DMS53 treated with DMSO at 0.1 percent for 48 hours (cell line): ENCODE data around the gene DPEP2.

Experiments used
- DNase-seq: peaks from one replicate; lab custom pipeline; 2025; ENCODE audit not compliant: unreplicated experiment; lab: John Stamatoyannopoulos, UW

Gene DPEP2

DNA sequence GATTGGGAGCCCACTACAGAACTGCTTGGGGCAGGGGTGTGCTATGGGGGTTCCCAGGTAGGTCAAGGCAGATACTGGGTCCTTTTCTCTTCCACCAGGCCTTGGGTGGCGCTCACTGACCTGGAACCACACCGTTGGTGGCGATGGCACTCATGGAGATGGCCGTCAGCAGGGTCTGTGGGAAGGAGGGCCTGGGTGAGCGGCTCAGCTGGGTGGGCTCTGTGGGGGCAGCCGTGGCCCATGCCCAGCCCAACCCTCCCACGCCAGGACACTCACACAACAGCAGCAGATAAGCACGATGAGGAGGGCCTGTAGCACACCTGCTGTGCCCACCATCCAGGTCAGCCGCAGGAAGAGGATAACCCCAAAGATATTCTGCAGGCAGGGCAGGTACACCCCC is 41.7 kb downstream of the DPEP2 start:
- DNase-seq: no peak

DNA sequence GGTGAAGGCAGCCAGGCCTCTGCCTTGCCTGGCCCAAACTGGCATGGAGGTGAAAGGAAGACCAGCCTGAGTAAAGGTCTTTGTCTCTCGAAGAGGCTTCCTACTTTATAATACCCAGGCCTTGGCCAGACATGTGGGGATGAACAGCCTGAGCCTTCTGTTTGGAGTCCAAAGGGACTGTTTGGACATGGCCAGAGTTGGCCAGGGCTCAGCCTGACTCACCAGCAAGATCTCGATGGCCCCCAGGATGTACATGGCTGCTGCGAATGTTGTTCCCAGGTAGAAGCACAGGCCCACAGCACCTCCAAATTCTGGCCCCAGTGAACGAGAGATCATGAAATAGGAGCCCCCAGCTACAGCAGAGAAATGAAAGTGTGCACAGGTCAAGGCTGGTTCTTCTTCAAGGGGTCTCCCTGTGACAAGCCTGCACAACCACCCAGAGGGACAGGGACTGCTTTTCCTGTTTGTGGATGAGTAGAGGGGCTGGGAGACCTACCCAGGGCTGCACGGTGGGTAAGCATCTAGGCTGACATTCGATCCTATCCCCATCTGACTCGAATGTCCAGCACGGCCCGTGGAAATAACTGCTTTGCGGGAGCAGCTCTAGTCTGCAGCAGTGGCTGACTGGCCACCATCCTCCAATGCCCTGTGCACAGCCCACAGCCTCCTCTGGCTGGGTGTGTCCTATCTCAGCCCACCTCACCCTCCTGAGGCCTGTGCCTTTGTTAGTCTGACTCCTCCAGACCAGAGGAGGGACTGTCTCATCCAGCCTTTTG is 44.7 kb downstream of the DPEP2 start:
- no peak for DNase-seq

DNA sequence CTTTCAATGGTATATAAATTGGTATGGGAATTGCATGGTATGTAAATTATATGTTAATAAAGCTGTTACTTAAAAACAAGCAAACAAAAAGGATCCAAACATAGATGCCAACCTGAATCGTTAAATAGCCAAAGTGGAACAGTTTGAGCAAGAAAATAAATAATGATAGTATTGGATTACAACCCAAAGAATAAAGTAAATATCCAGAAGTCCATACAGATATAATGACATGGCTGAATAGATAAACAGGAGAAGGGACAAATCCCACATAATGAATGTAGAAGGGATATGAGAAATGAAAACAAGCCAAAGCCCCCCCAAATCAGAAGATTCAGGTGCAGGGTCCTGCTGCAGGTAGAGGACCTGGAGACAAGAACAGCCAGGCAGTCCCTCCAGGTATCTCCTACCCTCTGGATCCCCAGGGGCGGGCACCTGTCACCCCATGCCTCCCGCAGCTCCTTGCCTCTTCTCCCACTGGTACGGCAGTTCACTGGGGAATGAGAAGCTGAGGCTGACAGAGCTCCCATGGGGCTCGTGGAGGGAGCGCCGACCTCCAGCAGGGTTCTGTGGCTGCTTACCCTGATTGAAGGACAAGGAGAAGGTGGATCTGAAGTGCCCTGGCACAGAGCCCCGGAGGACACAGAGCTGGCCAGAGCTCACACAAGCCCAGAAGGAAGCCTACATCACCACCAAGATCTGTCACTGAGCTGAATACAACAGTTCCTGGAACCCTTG is 45.5 kb downstream of the DPEP2 start:
- DNase-seq: no peak

DNA sequence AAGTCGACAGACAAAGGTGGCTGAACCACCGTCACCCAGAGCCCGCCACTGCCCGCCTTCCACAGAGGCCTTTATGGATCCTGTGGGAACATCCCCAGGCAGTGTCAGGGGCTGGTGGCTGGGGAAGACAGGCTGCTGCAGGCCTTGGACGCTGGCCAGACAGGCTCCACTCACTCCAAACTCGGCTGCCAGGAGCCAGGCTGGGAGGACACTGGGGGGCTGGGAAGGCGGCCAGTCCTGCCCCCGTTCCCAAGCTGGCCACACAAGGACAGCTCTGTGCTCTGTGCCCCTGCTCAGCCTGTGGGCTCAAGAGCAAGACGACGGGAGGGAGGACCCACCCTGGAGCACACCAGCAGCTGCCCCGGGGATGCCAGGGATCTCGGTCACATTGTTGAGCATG is 47.8 kb downstream of the DPEP2 start:
- DNase-seq: no peak

DNA sequence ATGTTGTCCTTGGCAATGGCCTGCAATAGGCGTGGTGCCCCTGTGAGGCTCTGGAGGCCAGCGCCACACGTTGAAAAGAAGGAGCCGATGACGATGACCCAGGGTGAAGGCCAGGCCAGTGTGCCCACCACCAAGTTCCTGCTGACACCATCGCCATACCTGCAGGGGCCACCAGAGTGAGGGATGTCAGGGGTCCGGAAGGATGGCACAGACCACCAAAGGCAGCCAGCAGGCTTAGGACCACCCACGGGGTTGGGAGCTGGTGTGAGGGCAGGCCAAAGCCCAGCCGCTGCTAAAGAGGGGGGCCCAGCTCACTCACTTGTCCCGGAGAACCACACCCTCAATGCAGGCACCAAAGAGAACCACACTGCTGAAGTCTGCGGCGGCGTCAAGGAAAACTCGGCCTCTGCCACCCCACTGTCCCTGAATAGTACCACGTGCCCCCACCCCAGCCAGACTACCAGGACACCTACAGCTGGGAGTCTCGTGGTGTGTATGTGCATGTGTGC is 48.9 kb downstream of the DPEP2 start:
- no peak for DNase-seq

DNA sequence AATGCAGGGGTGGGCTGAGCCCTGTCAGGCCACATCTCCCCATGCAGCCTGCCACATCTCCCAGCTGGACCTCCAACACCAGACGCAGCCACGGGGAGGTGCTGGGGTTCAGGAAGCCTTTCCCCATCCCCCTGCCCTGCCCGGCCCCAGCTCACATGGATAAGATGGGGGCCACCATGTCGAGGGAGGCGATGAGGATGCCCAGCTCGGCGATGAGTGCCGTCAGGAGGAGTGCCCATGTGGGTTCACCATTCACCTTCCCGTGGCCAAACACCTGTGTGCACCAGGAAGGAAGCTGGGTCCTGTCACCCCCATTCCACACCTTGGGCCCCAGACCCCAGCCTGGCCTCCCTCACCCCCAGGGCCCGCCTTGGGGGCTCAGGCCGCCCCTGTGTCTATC is 49.6 kb downstream of the DPEP2 start:
- no peak for DNase-seq

DNA sequence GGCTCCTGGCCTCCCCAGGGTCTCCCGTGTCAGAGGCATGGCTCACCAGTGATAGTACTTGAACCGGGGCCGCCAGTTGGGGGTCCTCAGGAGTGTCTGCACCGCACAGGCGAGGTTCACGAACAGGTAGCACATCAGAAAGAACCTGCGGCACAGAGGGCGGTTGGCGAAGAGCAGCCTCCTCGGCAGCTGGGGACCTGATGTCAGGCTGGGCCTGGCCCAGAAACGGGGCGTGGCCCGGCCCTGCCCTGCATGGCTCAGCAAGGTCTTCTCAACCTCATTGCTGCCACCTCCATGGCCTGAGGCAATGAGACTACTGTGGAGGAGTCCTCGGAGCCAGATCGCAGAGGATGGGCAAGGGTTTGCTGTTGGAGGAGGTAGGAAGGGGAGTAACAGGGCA is 51.3 kb downstream of the DPEP2 start:
- DNase-seq: no peak

DNA sequence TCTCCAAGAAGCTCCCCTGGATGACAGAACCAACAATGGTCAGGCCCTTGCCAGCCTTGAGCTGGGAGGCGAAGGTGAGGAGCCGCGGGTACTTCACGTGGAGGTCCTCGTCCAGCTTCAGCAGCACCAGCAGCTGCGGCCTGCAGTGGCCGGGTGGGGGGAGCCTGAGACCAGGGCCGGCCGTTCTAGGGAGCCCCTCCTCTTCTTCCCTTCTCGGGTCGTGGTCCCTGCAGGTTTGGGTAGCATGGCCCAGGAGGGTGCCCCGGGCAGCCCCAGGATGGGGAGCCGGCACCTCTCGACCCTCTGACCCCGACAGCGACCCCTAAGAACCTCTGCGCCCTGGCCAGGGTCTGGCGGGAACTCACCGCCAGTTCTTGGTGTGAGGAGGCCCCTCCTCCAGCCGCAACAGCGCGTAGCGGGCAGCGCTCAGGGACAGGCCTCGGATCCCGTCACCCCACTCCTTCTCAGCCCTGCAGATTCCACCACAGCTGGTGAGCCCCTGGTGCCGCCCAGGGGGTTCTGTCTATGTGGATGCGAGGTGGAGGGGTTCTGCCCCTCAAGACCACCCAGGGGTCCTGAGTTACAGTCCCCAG is 52.2 kb downstream of the DPEP2 start:
- no peak for DNase-seq

DNA sequence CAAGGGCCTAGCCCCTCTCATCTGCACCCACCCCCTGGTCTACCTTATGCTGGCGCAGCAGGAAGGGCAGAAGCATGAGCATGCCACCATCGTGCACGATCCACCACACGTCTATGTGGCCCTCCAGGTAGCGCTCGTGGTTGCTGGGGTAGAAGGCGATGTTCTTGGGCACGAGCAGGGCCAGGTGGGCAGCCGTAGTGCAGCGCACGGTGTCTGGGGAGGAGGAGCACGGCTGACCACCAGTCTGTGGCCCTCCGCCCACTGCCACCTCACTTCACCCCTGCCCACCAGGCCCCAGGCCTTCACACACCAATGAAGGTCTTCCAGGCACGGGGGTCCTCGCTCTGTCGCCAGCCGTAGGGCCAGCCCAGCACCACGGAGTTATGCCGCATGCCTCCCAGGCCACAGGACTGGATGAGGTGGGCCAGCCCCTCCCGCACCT is 53.1 kb downstream of the DPEP2 start:
- no peak for DNase-seq

DNA sequence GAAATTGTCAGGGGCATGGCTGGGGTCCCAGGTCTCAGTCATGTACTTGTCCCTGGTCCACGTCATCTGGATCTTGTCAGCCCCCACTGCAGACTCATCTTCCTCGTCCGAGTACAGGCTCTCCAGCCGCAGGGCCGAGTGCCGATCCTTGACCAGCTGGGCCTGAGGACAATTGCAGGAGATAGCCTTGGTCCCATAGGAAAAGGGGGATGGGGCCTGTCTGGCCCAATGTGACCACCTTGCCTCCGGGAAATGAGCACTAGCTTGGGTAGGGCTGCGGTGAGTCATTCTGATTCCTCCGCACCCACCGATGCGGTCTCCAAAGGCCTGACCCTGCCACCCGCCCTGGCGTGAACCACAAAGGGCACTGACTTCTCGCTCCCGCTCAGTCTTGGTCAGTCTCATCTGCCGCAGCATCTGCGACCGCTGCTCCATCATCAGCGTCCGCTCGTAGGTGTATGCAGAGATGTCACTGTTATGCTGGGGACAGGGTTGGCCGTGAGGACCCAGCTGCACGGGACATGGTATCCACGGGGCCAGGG is 53.8 kb downstream of the DPEP2 start:
- no peak for DNase-seq

DNA sequence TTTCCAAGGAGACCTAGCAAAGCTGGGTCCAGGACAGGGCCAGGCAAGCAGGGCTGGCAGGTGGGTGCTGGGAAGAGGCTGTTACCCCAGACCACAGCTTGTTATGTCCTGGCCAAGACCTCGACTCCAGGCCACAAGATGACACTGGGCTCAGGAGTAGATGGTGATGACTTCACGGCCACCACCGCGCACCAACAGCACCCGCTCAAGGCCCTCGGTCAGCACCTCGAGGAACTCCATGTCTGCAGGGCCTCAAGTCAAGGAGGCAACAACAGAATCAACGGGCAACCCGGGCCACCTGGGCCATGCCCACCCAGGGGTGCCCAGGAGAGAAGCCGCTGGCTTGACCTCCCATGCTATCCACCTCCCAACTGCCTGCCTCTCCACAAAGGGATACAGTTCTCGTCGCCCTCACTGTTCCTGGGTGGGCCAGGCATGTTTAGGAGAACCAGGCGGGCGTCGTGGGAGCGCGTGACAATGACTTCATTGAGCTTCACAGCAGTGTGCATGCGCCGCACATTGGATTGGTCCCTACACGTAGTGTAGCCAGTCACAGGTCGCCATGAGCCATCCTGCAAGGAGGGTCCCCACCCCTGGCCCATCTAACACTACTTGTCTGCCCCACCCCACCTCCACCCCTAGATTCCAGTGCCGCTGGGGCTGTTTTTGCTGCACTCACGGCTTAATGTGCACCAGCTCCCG is 54.4 kb downstream of the DPEP2 start:
- no peak for DNase-seq

DNA sequence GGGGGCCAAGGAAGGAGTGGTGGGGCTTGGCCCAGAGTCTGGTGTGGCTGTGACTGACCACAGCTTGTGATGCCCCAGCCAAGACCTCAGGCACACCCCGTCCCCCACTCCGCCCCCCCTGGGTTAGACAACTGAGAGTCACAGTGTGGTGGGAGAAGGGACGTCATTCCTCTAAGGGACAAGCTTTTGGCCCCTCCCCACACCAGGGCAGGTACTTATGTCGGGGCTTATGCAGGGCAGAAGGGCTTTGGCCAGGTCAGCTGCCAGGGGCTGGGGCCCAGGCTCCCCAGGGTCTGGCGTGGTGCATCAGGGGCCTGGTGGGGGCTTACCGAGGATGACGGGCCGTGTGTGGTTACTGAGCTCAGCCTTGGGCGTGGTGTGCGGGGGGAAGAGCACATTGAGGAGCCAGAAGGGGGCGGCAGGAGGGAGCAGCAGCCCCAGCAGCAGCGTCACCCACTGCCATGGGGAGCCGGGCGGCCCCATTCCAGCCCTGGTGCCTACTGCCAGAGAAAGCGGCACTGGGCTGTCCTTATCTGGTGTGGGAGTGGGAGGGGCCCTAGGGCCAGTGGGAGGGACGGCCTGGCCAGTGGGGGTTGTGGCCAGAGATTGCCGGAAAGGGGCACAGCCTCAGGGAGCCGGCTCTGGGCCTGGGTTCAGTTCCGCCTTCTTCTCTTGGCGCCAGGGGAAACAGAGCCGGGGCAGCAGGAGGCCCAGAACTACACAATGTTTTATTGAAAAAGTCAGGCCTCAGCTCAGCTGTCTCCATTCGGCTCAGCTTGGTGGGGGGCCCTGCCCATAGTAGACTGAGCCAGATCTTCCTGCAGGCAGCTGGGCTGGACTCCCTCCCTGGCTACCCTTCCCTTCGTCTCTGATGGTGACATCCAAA is 55.4 kb downstream of the DPEP2 start, which contains the start of gene LCAT:
TSS of gene LCAT (minus strand) at position 502 of the 886 bp plus-strand sequence. CDS start at position 483, 19 bp downstream.
- no peak for DNase-seq

DNA sequence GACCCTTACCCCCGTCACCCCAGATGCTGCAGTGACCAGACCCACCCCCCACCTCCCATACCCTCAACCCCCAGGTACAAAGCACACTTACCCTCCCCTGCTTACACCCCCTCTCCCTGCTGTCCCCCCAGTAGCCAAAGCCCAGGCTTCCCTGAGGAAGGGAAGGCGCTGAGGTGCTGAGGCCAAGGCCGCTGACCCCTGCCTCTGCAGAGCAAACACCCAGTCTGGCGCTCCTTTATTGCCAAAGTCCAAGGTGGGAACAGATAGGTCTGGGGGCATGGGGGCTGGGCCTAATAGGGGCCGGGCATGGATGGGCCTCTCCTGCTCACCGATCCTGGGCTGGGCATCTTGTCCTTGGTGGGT is 56.0 kb downstream of the DPEP2 start:
- DNase-seq: no peak

DNA sequence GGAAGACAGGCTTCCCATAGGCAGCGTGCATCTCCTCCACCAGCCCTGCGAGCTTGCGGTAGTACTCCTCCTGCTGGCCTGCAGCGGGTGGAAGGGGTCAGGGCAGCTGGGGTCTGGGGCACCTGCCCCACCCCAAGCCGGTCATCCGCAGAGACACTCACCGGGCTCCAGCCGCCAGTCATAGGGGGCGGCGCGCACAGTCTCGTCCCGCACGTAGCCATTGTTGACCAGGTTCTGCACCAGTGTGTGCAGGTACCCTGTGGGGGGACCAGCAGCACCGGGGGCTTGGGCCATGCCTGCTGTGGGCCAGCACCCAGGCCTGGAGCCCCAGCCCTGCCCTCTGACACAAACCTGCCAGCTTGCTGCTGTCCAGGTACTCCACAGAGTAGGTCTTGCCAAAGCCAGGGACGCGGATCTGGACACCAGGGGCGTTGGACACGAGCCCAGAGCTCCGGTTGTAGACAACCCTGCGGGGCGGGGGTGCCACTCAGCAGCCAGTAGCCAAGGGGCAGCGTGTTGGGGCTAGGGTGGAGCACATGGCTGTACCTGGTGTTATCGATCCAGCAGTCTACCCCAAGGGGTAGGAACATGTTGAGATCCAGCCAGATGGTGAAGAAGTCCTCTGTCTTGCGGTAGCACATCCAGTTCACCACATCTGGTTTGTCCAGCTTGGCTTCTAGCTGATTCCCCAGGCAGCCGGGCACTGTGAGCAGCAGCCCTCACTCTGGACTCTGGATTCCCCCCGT is 56.6 kb downstream of the DPEP2 start:
- DNase-seq: no peak

DNA sequence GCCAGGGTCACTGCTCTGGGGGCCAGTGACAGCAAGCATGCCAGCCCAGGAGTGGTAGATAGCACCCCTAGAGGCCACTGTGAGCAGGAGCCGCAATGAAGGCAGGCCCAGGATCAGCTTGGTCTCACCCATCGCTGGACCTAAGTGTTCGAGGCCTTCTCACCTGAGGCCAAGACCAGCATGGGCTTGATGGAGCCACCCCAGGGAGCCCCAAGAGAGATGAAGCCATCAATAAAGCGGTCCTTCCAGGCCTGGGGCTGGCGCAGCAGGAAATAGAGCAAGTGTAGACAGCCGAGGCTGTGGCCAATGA is 57.1 kb downstream of the DPEP2 start:
- DNase-seq: no peak

DNA sequence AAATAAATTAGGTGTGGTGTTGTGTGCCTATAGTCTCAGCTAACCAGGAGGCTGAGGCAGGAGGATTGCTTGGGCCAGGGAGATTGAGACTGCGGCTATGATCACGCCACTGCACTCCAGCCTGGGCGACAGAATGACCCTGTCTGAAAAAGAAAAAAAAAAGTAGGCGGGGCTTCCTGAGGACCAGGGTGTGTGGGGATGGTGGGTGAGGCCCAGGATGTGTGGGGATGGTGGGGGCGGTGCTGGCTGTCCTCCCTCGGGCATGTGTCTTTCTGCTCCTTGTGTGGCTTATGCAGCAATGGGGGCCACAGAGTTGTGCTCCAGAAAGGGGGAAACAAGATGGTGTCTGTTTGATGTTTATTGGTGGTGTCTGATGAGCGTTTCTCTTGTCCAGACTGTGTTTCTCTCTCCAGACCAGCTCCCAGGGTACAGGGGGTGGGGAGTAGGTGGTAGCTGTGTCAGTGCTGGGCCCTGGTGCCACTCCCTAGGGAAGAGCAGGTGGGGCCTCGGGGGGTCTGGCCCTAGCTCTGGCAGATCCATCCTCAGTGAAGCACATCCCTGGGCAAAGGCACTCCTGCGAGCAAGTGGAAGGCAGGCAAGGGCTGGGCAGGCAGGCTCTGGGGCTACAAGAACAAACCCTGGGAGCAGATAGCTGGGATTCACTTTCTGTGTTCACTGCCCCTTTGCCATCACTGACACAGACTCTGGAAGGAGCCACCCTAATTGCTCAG is 57.6 kb downstream of the DPEP2 start:
- no peak for DNase-seq

DNA sequence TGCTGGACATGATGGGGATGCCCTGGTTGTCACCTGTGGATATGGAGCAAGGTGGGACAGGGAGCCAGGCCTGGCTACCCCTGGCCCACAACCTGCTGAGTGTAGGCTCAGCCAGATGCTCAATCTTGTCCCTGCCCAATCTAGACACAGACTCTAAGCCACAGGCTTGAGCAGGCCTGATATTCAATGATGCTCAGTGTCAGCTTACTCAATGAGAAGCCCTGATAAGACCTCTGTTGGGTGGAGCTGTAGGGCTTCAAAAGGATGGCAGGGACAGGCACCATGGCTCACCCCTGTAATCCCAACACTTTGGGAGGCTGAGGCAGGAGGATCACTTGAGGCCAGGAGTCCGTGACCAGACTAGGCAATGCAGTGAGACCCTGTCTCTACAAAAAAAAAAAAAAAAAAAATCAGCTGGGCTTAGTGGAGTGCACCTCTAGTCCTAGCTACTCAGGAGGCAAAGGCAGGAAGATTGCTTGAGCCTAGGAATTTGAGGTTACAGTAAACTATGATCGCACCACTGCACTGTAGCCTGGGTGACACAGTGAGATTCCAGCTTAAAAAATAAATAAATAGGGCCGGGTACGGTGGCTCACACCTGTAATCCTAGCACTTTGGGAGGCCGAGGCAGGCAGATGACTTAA is 58.7 kb downstream of the DPEP2 start:
- no peak for DNase-seq
